ENCODE results near the gene TUFM.

DNA sequence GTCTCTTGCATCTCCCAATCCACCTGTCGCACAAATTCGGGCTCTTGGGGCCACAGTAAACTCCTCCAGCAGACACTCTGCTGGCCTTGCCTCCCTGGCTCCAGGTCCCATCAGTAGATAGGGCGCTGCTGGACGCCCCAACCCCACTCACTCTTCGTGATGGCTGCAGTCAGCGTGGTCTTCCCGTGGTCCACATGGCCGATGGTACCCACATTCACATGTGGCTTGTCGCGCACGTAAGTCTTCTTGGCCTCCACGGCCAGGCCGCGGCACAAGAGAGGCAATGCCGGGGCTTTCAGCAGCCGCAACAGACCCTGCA, 428 bp downstream of the TUFM start:
- TF ChIP-seq, protein P1, sequence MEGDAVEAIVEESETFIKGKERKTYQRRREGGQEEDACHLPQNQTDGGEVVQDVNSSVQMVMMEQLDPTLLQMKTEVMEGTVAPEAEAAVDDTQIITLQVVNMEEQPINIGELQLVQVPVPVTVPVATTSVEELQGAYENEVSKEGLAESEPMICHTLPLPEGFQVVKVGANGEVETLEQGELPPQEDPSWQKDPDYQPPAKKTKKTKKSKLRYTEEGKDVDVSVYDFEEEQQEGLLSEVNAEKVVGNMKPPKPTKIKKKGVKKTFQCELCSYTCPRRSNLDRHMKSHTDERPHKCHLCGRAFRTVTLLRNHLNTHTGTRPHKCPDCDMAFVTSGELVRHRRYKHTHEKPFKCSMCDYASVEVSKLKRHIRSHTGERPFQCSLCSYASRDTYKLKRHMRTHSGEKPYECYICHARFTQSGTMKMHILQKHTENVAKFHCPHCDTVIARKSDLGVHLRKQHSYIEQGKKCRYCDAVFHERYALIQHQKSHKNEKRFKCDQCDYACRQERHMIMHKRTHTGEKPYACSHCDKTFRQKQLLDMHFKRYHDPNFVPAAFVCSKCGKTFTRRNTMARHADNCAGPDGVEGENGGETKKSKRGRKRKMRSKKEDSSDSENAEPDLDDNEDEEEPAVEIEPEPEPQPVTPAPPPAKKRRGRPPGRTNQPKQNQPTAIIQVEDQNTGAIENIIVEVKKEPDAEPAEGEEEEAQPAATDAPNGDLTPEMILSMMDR (IDR thresholded peaks at IDR 0.05) = no peak
- no peak for TF ChIP-seq ZFX (IDR thresholded peaks at IDR 0.05; ENCODE audit: borderline replicate concordance)

All from 22Rv1 (cell line).